ENCODE measurements around the gene KRT80.
"Not testable (repeated sequence)": the region's sequence is repeated elsewhere in the genome, so short reads cannot be mapped to it uniquely, and the experiment has no call there.

KRT80 gene

DNA sequence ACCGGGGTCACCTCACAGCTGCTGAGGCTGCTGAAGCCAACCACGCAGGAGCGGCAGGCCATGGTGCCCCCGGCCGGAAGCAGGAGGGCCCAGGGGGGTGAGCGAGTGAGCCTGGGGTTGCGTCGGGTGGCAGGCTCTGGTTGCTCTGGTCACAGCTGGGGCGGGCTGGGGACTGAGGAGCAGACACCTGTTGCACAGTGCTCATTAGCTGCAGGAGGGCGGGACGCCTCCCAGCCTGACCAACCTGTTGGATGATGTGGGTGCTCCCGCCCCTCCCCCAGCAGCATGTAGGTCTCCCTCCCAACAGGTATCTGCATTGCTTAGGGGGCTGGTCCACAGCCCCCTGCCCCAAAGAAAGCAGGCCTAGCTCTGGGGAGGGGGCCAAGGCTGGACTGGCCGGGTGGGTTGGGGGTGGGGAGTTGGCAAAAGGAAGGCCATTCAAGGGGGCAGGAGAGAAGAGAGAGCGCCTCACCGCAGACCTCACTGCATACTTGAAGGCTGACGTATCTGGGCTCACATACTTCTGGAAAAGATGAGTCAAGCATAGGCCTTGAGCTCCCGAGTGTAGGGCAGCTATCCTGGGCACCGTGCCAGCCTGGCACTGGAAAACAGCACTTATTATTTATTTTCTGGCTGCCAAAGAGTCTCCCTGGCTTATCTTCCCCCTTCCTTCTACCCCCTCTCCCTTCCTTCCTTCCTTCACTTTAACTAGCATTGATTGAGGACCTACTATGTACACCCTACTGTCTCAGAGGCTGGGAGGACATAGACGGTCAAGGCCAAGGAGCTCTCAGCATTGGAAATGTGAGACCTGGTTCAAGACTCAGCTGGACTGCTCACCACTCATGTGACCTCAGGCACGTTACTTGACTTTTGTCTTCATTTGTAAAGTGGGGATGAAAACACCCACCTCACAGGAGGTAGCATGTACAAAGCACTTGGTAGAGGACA, at the start of gene KRT80:
Gene KRT80 (minus strand): TSS at position 174 of the 951 bp plus-strand sequence. CDS start 112 bp downstream, at position 62.
- DNase-seq, result peak; percentile 86

DNA sequence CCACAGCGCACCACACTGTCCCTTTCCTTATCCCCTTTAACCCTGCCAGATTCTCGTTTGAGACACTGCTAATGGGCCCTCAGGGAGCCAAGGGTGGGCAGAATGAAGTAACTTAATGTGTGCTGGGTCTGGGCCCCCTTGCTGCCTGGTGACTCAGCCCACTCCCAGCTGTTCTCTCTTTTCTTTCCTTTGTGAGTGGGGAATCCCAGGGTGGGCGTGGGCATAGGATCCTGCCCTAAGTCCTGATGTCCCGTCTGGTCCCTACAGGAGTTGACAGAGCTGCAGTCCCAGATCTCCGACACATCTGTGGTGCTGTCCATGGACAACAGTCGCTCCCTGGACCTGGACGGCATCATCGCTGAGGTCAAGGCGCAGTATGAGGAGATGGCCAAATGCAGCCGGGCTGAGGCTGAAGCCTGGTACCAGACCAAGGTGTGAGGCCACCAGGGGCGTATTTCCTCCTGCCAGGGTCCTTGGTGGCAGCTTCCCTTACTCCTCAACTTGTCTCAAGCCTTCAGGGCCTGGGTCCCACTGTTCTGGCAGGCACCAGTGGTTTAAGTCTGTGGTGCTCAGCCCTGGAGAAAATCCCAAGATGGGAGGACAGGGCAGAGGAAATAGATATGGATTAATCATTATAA, 49.5 kb upstream of the KRT80 start:
- no peak for DNase-seq

DNA sequence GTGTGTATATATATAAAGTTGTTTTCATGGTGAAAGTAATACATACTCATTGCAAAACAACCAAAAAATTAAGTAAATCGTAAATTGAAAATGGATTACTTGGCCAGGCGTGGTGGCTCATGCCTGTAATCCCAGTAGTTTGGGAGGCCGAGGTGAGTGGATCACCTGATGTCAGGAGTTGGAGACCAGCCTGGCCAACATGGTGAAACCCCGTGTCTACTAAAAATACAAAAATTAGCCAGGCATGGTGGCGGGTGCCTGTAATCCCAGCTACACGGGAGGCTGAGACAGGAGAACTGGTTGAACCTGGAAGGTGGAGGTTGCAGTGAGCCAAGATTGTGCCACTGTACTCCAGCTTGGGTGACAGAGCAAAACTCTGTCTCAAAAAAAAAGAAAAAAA, 48.4 kb upstream of the KRT80 start:
- DNase-seq, result not testable (repeated sequence)

DNA sequence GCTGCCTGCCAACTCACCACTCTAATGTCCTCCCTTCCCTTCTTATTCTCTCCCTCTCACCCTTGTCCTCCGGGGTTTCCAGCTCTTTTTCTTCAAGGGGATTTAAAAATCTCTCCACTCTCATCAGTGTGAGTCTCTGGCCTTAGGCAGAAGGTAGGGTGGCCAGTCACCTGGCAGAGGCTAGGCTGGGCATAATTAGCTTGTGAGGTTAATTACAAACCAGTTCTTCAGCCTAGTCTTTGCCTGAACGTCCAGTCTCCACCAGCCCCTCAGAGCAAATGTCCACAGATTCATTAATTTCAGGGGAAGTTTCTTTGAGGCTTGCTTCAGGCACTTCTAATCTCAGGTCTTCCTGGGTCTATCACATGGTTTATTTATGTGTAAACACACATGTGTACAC, 48.0 kb upstream of the KRT80 start:
- no peak for DNase-seq

DNA sequence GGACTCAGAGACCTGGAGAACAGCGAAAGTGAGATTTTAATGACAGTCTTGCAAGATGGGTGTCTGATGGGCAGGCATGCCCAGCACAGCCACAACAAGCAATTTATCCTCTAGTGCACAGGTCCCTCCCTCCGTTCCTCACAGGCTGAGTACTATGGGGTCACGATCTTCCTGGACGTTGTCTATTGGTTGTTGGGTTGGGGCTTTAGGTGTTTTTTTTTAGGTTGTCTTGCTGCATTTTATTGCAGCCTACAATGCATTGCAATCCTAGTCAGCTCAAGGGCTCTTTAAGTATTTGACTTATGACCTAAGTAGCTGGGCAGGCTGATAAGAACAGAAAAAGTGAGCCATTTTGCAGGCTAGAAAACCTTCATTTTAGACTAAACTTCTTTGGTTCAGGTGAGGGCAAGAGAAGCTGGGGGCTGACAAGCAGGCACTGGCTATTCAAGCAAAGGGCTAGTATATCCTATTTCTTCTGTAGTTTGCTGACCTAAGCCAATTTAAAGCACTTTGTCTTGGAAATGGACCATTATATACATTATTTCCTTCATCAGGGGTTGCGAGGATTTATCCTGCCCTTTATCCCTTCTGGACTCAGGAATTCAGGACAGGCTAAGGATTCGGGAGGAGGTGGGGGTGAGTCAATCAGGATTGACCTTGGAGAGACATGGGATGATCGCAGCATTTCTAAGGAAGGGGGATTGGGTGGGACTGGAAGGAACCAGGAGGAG, 47.3 kb upstream of the KRT80 start:
- no peak for DNase-seq

DNA sequence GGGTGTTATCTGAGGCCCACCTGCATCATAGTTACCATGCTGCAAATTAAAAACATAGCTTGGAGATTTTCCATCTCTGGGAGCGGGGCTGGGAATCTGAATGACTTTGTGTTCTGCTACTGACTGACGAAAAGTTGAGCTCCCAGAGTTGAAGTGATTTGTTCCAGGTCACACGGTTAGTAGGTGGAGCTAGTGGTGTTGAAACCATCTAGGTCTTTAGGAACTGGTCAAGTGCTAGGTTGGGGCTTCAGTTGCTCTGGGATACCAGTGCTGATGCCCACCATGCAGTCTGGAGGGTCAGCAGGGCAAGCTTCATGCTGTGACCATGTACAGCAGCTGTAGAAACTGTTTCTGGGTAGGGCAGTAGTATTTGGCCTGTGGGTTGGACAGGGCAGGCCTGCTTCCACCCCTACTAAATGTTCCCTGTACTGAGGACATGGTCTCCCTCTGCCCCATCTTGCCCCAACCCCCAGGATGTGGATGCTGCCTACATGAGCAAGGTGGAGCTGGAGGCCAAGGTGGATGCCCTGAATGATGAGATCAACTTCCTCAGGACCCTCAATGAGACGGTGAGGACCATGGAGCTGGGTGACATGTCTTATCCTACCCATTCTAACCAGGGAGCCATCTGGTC, 46.5 kb upstream of the KRT80 start:
- no peak for DNase-seq

DNA sequence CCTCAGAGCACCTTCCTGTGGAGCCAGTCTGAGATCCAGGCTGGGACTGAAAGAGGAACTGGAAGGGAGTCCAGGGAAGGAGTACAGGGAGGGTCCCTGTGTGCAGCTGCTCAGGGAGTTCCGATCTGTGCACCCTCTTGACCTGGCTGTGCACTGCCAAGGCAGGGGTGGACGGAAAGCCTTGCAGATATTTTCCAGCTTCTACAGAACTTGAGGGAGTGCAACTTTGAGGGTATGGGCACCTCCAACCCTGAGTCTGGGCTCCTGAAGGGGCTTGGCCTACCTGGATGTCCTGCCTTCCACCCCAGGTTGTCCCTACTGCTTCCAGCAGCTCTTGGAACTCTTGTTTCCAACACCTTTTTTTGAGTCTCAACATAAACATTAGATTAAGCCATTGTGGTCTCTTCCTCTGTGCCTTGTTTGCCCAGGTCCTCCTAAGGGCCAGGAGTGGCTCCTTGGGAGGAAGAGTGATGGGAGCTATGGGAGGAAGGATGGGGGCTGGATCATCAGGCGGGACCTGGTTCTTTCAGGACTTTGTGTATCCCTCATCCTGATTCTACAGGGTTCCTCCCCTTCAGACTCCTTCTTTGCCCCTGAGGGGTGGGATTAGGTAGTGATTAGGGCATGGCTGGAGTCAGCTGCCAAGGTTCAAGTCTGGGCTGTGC, 44.7 kb upstream of the KRT80 start:
- DNase-seq, result no peak

DNA sequence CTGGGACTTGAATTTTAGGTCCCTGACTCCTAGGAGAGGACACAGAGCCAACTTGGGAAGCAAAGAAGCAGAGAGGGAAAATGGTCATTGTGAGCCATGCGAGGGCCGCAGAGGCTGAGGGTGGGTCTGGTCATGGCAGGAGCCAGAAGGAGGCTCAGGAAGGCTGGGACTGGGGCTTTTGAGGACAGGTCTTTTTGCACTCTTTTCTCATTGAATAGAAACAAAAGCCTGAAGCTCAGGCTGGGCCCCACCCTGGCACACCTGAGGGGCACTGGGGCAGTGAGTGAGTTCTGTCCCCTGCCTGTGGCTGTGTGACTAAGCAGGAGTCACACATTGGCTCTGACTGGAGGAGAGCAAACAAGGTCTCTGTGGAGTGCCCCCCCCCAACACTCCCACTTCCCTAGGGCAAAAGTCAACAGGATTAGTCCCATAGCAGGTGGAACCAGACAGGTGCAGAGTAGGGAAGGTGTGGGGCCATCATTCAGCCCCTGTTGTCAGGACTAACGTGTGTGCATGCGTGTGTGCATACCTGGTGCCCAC, 44.1 kb upstream of the KRT80 start:
- DNase-seq, result no peak

DNA sequence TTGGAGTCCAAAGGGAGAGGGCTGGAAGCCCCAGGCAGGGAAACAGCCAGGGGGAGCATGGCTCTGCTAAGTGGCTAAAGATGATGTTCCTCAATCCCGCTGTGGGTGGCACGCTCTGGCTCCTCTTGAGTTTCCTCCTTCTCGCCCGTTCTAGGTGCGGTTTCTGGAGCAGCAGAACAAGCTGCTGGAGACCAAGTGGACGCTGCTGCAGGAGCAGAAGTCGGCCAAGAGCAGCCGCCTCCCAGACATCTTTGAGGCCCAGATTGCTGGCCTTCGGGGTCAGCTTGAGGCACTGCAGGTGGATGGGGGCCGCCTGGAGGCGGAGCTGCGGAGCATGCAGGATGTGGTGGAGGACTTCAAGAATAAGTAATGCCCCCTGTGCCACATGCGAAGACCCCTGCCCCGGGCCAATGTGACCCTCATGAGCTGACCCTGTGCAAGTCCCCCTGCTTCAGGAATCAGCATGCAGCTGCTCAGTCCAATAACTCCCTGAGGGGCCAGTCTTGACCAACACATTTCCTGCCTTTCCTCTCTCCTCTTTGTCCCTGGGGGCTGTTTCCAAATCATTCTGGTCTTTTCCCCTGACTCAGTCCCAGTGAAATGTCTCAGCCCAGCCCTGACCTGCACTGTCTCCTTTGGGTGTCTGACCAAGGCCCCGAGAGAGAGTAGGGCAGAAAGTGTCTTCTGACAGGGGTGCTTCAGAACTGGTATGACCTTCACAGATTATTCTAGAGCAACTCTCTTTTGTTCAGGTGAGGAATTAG, 43.4 kb upstream of the KRT80 start:
- DNase-seq, result no peak

DNA sequence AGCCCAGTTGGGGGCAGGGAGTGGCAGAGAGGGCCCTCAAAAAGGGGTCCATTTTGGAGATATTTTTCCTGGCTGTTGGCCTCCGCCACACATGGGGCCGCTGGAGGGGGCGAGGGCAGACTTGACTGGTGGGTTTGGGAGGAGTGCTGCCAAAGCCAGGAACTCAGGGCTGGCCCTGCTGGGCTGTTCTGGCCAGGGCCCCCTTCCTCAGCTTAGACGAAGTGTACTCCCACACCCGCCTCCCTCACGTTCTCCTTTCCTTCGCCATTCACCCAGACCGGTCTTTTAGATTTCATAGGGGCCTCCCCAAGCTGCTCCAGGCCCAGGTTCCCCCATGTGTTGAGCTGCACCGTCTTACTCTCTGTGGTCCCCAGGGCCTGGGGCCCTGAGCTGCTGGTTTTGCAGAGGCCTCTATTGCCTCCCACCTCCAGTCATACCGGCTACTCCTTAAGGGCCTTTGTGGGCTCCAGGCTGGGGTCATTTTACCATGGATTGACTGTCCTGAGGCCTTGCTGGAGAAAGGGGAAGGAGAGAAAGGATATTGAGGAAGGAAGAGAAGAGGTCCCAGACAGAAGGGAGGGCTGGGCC, 42.5 kb upstream of the KRT80 start:
- no peak for DNase-seq

DNA sequence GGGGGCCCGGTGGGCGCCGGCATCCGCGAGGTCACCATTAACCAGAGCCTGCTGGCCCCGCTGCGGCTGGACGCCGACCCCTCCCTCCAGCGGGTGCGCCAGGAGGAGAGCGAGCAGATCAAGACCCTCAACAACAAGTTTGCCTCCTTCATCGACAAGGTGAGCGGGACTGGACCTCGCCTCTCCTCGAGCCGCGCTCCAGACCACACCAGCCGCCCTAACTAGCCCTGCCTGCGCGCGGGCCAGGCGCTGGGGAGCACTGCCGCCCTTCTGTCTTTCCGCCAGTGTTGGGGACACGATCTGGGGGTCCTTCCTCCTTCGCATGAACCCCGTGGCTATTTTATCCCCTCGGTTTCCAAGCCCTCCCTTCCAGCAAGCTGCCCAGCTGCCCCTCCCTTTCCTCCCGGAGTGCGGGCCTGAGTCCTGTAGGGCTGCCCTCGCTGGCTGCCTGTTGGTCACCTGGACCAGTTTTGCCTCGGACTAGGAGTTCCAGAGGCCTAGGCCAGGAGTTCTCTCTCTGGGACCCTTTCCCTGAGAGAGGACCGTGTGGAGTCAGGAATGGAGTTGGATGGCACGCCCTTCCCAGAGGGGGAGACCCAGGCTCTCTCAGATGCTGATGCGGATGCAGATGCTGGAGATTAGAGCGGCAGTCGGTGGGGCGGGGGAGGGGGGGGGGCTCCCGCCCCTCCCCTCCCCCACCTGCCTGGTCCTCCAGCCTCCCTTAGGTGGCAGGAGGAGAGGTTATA, 41.8 kb upstream of the KRT80 start:
- DNase-seq, result no peak

DNA sequence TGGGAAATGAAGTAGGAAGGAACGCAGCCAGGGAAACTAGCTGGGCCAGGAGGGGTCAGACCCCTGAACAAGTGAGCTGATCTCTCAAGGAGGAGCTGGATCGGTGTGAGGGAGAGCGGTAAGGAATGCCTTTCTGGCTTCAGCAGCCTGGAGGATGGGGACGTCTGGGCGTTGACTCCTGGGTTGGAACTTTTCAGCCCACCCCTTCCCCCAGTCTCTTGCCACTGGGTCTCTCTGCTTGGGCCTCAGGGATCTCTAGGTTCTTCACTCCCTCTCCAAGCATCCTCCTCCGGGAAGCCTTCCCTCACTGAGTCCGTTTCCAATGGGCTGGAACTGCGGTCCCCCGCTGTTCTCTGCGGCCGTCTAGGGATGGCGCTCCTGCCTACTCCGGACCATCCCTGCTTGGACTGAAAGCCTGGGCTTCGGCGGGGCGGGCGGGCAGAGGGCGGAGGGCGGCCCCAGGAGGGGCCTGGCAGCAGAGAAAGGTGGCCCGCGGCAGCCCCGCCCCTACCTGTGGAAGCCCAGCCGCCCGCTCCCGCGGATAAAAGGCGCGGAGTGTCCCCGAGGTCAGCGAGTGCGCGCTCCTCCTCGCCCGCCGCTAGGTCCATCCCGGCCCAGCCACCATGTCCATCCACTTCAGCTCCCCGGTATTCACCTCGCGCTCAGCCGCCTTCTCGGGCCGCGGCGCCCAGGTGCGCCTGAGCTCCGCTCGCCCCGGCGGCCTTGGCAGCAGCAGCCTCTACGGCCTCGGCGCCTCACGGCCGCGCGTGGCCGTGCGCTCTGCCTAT, 41.1 kb upstream of the KRT80 start, which contains the start of gene KRT7:
Gene KRT7 (plus strand): TSS at position 570 of the 788 bp plus-strand sequence. CDS start 54 bp downstream, at position 624.
- no peak for DNase-seq

DNA sequence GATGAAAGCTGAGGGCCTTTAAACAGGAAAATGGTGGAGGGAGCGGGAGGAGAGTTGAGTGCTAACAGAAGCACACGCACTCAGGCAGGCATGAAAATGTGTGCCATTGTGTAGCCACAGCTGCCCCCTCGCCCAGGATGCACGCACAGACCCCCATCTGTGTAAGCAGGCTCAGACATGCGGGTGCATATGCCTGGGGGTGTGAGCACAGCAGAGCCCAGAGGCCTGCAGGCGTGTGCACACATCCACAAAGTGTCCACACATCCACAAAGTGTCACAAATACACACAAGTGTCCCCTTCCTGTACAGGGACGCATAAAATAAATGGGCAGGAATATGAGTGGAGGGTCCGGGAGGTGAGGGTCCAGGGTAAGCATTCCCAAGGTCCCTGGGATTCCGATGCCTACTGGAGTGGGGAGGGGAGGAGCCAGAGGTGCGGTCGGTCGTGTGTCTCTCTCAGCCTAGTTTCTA, 40.4 kb upstream of the KRT80 start:
- DNase-seq, result no peak

DNA sequence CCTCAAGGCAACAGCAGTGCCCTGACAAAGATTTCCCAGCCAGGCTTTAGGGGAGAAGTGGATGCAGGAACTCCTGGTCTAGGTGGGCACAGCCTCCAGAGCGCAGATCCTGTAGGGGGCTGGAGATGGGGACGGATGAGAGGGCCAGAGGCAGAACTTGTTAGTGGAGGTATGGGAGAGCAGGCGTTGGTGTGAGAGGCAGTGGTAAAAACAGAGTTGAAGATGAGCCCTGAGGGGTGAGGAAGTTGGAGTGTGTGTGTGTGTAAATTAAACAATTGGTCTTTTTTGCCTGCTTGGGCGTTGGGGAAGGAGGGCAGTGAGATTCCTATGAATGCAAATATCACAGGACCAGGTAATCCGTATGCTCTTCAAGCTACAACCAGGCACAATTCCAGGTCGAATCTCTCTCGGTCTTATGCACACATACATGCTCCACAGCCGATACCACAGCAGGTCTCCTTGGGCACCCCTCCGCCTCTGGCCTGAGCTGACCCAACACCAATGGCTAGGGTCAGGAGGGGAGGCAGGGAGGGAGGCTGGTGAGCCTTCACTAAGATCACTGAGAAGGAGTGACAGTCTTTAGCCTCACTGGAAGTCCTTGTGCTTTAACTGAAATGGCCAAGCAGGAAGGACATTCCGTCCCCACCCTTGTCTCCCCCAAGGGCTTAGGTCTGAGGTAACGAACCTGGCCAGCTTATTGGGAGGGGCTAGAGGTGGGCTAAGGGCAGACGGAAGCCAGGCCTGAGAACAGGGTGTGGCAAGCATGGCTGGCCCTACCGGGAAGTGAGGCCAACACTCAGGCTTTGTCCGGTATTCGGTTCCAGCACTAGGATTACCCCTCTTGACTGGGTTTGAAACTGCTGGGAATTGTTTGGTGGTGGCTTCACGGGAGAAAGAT, 39.7 kb upstream of the KRT80 start:
- DNase-seq, result no peak

DNA sequence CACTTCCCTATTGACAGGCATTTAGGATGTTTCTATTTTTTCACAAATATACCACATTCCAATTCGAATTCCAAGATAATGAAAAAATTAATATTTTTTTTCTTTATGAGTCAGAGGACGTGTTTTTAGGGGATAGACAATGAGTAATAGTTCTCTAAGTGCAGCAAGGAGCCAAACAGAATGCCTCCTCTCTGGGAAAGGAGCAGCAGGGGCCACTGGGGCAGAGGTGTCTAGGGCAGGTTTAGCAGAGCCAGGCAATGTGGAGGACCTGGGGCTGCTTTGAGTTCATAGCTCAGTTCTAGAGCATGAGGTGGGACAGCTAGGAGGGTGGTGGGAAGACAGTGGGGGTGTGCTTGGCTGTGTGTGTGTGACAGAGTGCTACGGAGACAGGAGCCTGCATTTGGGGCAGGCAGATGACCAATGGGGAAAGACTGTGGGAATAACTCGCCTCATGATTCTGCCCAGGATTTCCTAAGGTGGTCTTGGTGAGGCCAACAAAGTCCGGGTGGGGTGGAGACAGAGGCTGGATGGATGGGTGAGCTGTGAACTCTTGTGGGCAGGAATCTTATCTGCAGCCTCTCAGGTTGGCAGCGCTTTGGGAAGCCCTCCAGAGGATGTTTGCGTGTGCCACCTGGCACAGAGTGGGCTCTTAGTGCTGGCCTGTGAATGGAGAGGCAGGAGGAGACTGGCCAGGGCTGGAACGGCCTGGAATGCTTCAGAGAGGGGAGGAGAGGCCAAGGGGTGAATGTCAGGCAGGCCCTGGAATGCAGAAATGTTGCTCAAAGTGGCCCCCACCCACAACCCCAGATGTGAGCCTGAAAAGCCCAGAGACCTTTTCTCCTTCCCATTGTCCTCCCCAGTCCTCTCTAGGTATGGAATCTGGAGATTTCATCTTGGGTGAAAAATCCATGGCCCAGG, 38.8 kb upstream of the KRT80 start:
- no peak for DNase-seq

DNA sequence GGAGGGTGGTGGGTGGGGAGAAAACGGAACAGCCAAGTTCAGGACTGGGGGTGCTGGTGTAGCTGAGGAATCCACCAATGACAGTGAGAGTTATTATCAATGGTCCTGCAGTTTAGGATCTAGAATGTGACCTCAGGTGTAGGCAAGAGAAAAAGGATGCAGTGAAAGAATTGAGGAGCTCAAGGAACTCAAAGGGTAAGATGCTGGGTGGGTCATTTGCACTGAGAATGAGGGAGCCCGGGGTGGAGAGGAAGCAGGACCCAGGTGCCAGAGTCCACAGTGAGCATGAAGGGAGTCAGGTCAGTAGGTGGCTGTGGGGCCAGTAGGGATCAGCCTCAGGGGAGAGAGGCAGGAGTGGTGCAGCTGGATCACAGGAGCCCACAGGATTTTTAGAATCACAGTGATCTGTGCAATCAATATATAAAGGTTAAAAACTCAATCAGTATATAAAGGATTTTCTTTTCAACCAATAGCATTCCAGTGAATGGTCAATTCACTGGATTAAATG, 38.1 kb upstream of the KRT80 start:
- DNase-seq, result no peak

DNA sequence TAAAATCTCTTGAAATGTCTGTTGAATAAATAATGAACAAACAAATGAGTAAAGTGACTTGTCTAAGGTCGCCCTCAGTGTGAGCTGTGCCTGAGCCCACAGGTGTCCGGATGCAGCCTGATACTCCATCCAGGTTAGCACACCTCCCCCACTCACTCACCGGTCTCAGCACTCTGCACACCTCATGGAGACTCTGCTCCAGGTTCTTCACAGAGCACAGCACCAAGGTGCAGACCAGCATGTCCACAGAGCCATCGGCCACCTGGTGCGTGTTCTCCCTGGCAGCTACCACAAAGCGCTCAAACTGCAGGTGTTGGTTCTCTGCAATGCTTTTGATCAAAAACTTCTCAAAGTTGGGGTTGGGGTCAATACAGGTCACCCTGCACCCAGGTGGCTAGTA, 37.1 kb upstream of the KRT80 start:
- no peak for DNase-seq

Data from hematopoietic multipotent progenitor cell treated with erythropoietin and hydrocortisone succinate and interleukin-3 and kit ligand, for 6 days (in vitro differentiated cells).